ENCODE results near the gene FMNL2.

DNA sequence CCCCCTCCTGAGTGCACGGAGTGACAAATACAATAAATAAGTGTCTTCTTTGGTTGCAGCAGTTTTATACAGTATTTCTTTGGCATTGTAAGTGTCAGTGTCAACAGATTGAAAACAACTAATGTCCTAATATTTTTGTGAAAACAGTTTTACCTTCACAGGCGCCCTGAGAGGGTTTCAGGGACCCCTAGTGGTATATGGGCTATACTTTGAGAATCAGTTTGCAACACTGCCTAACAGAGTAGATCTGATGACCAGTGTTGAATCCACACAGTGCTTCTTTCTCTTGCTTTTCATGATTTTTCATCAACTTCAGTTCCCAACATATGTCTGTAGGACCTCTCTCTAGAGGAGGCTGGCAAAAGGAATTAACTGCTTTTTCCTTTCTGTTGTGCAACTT, 220.1 kb downstream of the FMNL2 start:
- TF ChIP-seq, protein P1, sequence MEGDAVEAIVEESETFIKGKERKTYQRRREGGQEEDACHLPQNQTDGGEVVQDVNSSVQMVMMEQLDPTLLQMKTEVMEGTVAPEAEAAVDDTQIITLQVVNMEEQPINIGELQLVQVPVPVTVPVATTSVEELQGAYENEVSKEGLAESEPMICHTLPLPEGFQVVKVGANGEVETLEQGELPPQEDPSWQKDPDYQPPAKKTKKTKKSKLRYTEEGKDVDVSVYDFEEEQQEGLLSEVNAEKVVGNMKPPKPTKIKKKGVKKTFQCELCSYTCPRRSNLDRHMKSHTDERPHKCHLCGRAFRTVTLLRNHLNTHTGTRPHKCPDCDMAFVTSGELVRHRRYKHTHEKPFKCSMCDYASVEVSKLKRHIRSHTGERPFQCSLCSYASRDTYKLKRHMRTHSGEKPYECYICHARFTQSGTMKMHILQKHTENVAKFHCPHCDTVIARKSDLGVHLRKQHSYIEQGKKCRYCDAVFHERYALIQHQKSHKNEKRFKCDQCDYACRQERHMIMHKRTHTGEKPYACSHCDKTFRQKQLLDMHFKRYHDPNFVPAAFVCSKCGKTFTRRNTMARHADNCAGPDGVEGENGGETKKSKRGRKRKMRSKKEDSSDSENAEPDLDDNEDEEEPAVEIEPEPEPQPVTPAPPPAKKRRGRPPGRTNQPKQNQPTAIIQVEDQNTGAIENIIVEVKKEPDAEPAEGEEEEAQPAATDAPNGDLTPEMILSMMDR (IDR thresholded peaks at IDR 0.05): peak in 1 of 12 donors; percentile 17
- no peak for TF ChIP-seq POLR2A (IDR thresholded peaks at IDR 0.05)

Data from heart left ventricle (tissue), 13 donors.